GM06990 (cell line): Measurements from ENCODE around the gene PMPCA.

Experiments used
- DNase-seq: peaks from one replicate; pipeline ENCODE4 v3.0.0-alpha.2; 2011; ENCODE audit not compliant: insufficient read length; ENCODE audit errors: extremely low read depth
- H3K27me3 ChIP-seq: replicated peaks from 2 replicates; pipeline ENCODE4 v1.6.0; 2011; ENCODE audit warnings: low read length; ENCODE audit not compliant: control insufficient read depth, insufficient read depth
- H3K36me3 ChIP-seq: 2 replicates; pipeline ENCODE4 v1.5.1; 2011; ENCODE audit warnings: low read length; ENCODE audit not compliant: control insufficient read depth, insufficient read depth
- H3K4me3 ChIP-seq: replicated peaks from 2 replicates; pipeline ENCODE4 v1.5.1; 2011; ENCODE audit warnings: low read depth, mild to moderate bottlenecking, control low read depth, low read length
- CTCF ChIP-seq: IDR thresholded peaks from 2 replicates; pipeline ENCODE4 v1.5.1; 2011; ENCODE audit warnings: low read length, control low read depth, mild to moderate bottlenecking, inconsistent platforms; ENCODE audit not compliant: insufficient read depth, poor library complexity, severe bottlenecking

Gene PMPCA

GRCh38 chr9:136394312-136395019, 16.0 kb upstream of the PMPCA start:
- no peak for TF ChIP-seq CTCF
- H3K27me3 ChIP-seq = no peaks in the 10 kb centered on the region
- H3K36me3 ChIP-seq = peaks cover 52% of the 10 kb centered on the region
- no peak for DNase-seq
- H3K4me3 ChIP-seq = no peak overlapping the region

GRCh38 chr9:136395020-136395340, 15.5 kb upstream of the PMPCA start:
- no peak for DNase-seq
- no peaks in the 10 kb centered on the region for H3K27me3 ChIP-seq
- no peak for TF ChIP-seq CTCF
- H3K36me3 ChIP-seq = peaks cover 51% of the 10 kb centered on the region
- H3K4me3 ChIP-seq = no peak overlapping the region

GRCh38 chr9:136395345-136396218, 14.9 kb upstream of the PMPCA start:
- H3K4me3 ChIP-seq = no peak overlapping the region
- peaks cover 51% of the 10 kb centered on the region for H3K36me3 ChIP-seq
- DNase-seq = no peak
- H3K27me3 ChIP-seq = no peaks in the 10 kb centered on the region
- no peak for TF ChIP-seq CTCF

- Histone ChIP-seq H3K36me3 (peaks cover 51% of the 10 kb centered on the region), H3K4me3 (no peak overlapping the region), H3K27me3 (no peaks in the 10 kb centered on the region)
- no peak for DNase-seq
- TF ChIP-seq CTCF = no peak
Measured at GRCh38 chr9:136396219-136396515, 14.3 kb upstream of the PMPCA start.

- H3K4me3 ChIP-seq = no peak overlapping the region
- no peaks in the 10 kb centered on the region for H3K27me3 ChIP-seq
- no peak for DNase-seq
- peaks cover 43% of the 10 kb centered on the region for H3K36me3 ChIP-seq
- TF ChIP-seq CTCF = no peak
Measured at GRCh38 chr9:136397643-136398042, 12.8 kb upstream of the PMPCA start.
